ENCODE results near the gene SALL2.

SALL2 gene

DNA sequence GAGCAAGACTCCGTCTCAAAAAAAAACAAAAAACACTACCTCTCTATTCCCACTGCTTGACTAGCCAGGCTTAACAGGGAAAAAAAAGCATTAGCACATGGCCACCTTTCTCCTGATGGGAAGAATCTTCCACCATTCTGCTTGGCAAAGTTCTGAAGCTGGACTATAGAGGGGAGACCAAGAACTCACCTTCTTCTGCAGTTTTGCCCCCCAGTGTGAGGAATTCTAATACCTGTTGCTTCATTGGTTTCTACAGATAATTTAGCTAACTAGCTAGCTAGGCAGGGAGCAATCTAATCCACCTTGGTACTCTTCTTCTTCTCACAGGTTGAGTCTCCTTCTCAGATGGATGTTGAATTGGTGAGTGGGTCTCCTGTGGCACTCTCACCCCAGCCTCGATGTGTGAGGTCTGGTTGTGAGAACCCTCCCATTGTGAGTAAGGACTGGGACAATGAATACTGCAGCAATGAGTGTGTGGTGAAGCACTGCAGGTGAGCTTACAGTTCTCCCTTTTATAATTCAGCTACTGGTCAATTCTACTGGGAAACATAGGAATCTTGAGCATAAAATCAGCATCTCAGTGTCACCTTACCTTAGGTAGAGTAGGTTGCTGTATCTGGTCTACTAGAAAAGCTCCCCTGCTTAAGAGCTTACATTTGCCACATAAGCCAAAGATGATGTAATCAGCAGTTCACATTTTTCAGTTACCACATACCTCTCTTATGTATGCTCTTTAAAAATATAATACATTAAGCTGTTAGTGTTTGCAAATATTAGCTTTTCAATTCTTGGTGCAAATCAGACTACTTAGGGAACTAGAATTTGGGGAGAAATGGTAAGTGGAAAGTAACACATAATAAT, 31.0 kb downstream of the SALL2 start:
- DNase-seq (ENCODE audit: low read depth) = peak; percentile 82

DNA sequence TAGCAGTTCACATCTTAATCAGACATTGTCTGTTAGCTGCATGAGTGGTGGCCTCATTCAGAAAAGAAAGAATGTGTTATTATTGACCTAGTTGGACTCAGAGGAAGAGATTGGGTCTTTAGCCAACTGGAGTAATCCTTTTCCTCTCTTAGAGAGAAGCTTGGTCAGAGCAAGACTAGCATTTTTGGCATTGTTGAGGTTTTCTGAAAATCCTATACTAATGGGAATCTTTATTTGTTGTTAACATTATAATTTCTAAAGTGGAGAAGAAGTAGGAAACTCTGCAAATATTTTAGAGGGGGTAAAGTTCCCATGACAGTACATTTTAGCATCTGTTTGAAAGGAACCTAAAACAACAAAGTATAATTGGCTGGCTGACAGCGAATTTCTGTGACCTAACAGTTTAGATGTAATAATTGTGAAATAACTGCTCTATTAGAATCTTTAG, 39.5 kb downstream of the SALL2 start:
- peak; percentile 89 for DNase-seq (ENCODE audit: low read depth)

DNA sequence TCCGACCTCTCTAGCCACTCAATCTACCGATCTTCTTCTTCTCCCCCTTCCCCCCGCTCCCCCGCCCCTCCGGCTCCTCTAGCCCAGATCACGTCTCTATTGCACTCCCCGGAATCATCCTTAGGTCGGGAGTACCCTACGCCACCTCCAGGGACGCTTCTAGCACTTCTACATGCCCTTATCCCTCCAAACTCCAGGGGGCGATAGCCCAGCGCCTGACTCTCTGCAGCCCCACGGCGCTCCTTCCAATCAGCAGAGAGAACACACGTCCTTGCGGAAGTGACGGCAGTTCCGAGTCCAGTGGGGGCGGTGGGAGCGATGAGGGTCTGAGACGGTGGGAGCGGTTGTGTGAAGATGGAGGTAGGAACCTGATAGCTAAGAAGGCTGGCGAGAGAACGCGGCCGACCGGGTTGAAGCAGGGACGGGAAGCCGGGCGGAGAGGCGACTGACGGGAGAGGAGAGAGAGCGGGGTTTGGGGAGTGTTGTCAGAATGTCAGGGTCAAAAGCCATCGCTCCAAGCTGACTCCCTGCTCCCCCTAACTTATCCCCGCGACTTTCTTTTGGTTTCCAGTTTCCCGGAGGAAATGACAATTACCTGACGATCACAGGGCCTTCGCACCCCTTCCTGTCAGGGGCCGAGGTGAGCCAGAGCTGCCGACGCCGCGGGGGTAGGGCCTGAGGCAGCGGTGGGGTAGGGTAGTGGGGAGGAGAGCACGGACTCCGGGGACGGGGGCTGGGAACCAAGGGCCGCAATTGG, 49.0 kb downstream of the SALL2 start, which contains the start of the genes RAB2B and TOX4:
Gene RAB2B, minus strand, starts transcription at position 35 of the 757 bp plus-strand sequence. CDS start 87 bp downstream, outside the sequence.
Gene TOX4, plus strand, starts transcription at position 271 of the 757 bp plus-strand sequence. Its CDS starts 84 bp downstream, at position 355.
- DNase-seq (ENCODE audit: low read depth) = peak; percentile 98

GRCh38 chr14:21476523-21476924, 49.6 kb downstream of the SALL2 start:
- DNase-seq (ENCODE audit: low read depth) = no peak

DNA sequence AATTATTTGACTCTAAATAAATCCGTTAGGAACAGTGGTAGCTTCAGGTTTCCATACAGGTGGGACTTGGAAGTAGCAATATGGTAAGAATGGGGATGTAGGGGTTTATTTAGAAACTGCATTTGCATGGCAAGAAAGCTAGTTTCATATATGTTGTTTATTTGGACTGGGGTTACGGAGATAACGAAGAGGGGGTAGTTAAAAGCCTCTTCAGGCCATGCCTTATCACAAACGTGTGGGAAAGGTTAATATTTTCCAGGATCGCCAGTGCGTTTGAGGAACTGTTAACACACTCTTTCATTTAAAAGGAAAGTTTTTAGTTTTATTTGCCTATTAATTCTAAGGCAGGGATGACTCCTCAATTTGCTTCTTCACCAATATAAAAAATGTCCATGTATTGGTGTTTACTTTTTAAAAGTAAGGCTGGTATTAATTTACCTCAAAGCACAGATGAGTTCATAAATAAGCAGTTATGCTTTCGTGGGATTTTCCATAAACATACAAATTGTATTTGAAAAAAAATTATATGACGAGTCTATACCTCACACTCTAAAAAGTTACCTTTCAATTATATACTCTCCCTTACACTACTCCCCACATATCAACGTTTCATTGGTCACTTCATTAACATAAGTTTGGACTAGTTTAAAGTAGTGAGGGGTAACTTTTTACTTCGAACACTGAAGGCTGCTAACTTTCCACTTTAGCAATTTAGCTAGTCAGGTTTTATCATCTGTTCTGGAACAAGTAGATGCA, 50.2 kb downstream of the SALL2 start:
- no peak for DNase-seq (ENCODE audit: low read depth)

All from amniotic epithelial cell (primary cell).